Endodermal cell (in vitro differentiated cells): ENCODE results near the gene TMEM41B. TPM values are rescaled to one million over a fixed set of nuclear protein-coding genes. Genes with fewer than 3 reads are reported as not detected.
"Not testable (repeated sequence)": the region's sequence is repeated elsewhere in the genome, so short reads cannot be mapped to it uniquely, and the experiment has no call there.

Source experiments
- DNase-seq: peaks from one replicate; pipeline ENCODE4 v3.0.0-alpha.2; 2017
- H3K27ac ChIP-seq: 2 replicates; pipeline ENCODE4 v1.5.1; 2013; ENCODE audit warnings: mild to moderate bottlenecking, low read depth, low read length, moderate library complexity
- H3K27me3 ChIP-seq: 2 replicates; pipeline ENCODE4 v1.6.1; 2013; ENCODE audit warnings: mild to moderate bottlenecking, low read length, moderate library complexity; ENCODE audit not compliant: insufficient read depth, control insufficient read depth, poor library complexity, severe bottlenecking
- H3K36me3 ChIP-seq: 2 replicates; pipeline ENCODE4 v1.7.0; 2013; ENCODE audit warnings: mild to moderate bottlenecking, low read length, moderate library complexity; ENCODE audit not compliant: control insufficient read depth, insufficient read depth
- H3K4me1 ChIP-seq: one replicate; pipeline ENCODE4 v1.7.0; 2013; ENCODE audit warnings: low read length; ENCODE audit not compliant: control insufficient read depth, insufficient read depth
- H3K4me3 ChIP-seq: 2 replicates; pipeline ENCODE4 v1.5.1; 2013; ENCODE audit warnings: mild to moderate bottlenecking, low read length, moderate library complexity
- H3K9ac ChIP-seq: 2 replicates; pipeline ENCODE4 v1.6.1; 2013; ENCODE audit warnings: mild to moderate bottlenecking, low read length, moderate library complexity; ENCODE audit not compliant: poor library complexity, severe bottlenecking; ENCODE audit errors: extremely low read depth
- H3K9me3 ChIP-seq: 2 replicates; pipeline ENCODE4 v1.6.1; 2013; ENCODE audit warnings: mild to moderate bottlenecking, low read length, moderate library complexity; ENCODE audit not compliant: control insufficient read depth
- H3K27ac Mint-ChIP-seq: 2 replicates; pipeline ENCODE4 v1.8.0; 2020; ENCODE audit warnings: mixed read lengths
- H3K27me3 Mint-ChIP-seq: 2 replicates; pipeline ENCODE4 v1.8.0; 2021; ENCODE audit warnings: mild to moderate bottlenecking, mixed read lengths; ENCODE audit not compliant: insufficient read depth
- H3K36me3 Mint-ChIP-seq: 2 replicates; pipeline ENCODE4 v1.8.0; 2020; ENCODE audit warnings: low read depth, mixed read lengths
- H3K4me1 Mint-ChIP-seq: 2 replicates; pipeline ENCODE4 v1.8.0; 2020; ENCODE audit warnings: mixed read lengths
- H3K4me3 Mint-ChIP-seq: 2 replicates; pipeline ENCODE4 v1.8.0; 2020; ENCODE audit warnings: mild to moderate bottlenecking, moderate library complexity, mixed read lengths
- H3K9me3 Mint-ChIP-seq: 2 replicates; pipeline ENCODE4 v1.8.0; 2020; ENCODE audit warnings: mild to moderate bottlenecking, mixed read lengths
- WGBS, 2 experiments: methylation state at CpG; one replicate each; pipeline versions ENCODE4 v1.1.5 to v1.1.7; 2013; ENCODE audit warnings: missing lambda C conversion rate in 2 of 2, mixed read lengths in 1 of 2; ENCODE audit not compliant: insufficient coverage in 1 of 2, insufficient read length in 1 of 2; 5-methylcytosine and 5-hydroxymethylcytosine counted together
- total RNA-seq, 2 donors: library from RNA; stranded (reverse); fragmentation: NEBNext Ultra II Directional in 1 of 2; extraction: Animal tissue kit (Norgen Biotek cat#: 25700) in 1 of 2; gene quantifications; 2 replicates in 1 of 2; 3 replicates in 1 of 2; pipeline ENCODE4 v1.2.1, GENCODE V29; 2021
- TF ChIP-seq, protein P1 (sequence below): fragments of 200-600 bp; sonication (generic); conservative IDR thresholded peaks from 2 replicates; pipeline ENCODE4 v1.5.0; 2021; ENCODE audit warnings: antibody characterized with exemption, mild to moderate bottlenecking

Gene TMEM41B
- total RNA-seq, 2 donors from 2014 or later: 67.8 to 68.0 TPM

DNA sequence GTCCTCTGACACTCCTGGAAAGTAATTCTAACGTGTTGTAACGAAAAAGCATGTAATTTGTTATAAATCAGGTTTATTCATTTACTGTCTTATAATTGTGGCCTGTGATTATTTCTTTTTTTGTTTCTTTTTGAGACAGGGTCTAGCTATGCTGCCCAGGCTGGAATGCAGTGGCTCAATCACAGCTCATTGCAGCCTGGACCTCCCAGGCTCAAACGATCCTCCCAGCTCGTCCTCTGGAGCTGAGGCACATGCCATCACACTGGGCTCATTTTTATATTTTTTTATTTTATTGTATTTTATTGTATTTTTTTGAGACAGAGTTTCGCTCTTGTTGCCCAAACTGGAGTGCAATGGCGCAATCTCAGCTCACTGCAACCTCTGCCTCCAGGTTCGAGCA is 65.1 kb downstream of the TMEM41B start:
- Histone ChIP-seq H3K4me1 (no peaks in the 10 kb centered on the region), H3K27me3 (no peaks in the 10 kb centered on the region), H3K36me3 (peaks cover 4% of the 10 kb centered on the region), H3K9me3 (no peaks in the 10 kb centered on the region), H3K4me3 (no peak overlapping the region), H3K27ac (no peak overlapping the region), H3K9ac (no peak overlapping the region)
- Mint-ChIP-seq H3K9me3 (no peaks in the 10 kb centered on the region), H3K4me1 (peaks cover 26% of the 10 kb centered on the region), H3K36me3 (peaks cover 17% of the 10 kb centered on the region), H3K4me3 (no peak overlapping the region), H3K27me3 (no peaks in the 10 kb centered on the region), H3K27ac (no peak overlapping the region)
- TF ChIP-seq, protein P1, sequence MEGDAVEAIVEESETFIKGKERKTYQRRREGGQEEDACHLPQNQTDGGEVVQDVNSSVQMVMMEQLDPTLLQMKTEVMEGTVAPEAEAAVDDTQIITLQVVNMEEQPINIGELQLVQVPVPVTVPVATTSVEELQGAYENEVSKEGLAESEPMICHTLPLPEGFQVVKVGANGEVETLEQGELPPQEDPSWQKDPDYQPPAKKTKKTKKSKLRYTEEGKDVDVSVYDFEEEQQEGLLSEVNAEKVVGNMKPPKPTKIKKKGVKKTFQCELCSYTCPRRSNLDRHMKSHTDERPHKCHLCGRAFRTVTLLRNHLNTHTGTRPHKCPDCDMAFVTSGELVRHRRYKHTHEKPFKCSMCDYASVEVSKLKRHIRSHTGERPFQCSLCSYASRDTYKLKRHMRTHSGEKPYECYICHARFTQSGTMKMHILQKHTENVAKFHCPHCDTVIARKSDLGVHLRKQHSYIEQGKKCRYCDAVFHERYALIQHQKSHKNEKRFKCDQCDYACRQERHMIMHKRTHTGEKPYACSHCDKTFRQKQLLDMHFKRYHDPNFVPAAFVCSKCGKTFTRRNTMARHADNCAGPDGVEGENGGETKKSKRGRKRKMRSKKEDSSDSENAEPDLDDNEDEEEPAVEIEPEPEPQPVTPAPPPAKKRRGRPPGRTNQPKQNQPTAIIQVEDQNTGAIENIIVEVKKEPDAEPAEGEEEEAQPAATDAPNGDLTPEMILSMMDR: no peak
- no peak for DNase-seq
- 88 to 98% methylated on average over 5 to 7 of the region's 7 CpGs for WGBS, 2 experiments

DNA sequence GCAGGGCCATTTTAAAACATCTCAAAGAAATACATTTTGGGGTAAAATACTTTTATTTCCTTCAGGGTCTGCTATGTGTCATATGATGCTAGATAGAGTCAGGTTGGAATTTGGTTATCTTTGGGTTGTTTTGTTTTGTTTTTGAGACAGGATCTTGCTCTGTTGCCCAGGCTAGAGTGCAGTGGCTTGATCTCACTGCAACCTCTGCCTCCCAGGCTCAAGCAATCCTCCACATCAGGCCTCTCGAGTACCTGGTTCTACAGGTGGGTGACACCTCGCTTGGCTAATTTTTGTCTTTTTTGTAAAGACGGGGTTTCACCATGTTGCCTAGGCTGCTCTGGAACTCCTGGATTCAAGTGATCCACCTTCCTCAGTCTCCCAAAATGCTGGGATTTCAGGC is 66.5 kb downstream of the TMEM41B start:
- Histone ChIP-seq H3K4me1 (no peaks in the 10 kb centered on the region), H3K27me3 (no peaks in the 10 kb centered on the region), H3K4me3 (no peak overlapping the region), H3K9me3 (no peaks in the 10 kb centered on the region), H3K27ac (no peak overlapping the region), H3K36me3 (no peaks in the 10 kb centered on the region), H3K9ac (no peak overlapping the region)
- Mint-ChIP-seq H3K4me3 (no peak overlapping the region), H3K36me3 (peaks cover 19% of the 10 kb centered on the region), H3K27me3 (no peaks in the 10 kb centered on the region), H3K27ac (peak overlapping the region; percentile 72), H3K9me3 (no peaks in the 10 kb centered on the region), H3K4me1 (peaks cover 25% of the 10 kb centered on the region)
- 93 to 98% methylated on average over 3 of the region's 3 CpGs for WGBS, 2 experiments
- TF ChIP-seq, protein P1: no peak
- DNase-seq: no peak

DNA sequence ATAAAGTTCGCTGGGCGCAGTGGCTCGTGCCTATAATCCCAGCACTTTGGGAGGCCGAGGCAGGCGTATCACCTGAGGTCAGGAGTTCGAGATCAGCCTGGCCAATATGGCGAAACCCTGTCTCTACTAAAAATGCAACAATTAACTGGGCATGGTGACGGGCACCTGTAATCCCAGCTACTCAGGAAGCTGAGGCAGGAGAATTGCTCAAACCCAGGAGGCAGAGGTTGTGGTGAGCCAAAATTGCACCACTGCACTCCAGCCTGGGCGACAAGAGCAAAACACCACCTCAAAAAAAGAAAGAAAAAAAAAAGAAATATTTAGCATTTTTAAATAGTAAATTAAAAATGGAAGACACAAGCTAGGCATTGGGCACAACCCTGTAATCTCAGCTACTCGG is 78.2 kb downstream of the TMEM41B start:
- H3K9me3 Mint-ChIP-seq: peaks cover 19% of the 10 kb centered on the region
- WGBS, 2 experiments: 90 to 98% methylated on average over 9 of the region's 10 CpGs
- H3K27me3 Mint-ChIP-seq, H3K4me3 Mint-ChIP-seq, H3K27me3 ChIP-seq, H3K4me3 ChIP-seq, H3K27ac Mint-ChIP-seq, DNase-seq, H3K27ac ChIP-seq, H3K4me1 ChIP-seq, H3K9ac ChIP-seq: not testable (repeated sequence)
- Histone ChIP-seq H3K36me3 (peaks cover 21% of the 10 kb centered on the region), H3K9me3 (peaks cover 28% of the 10 kb centered on the region)
- peaks cover 40% of the 10 kb centered on the region for H3K36me3 Mint-ChIP-seq
- H3K4me1 Mint-ChIP-seq: peaks cover 19% of the 10 kb centered on the region

DNA sequence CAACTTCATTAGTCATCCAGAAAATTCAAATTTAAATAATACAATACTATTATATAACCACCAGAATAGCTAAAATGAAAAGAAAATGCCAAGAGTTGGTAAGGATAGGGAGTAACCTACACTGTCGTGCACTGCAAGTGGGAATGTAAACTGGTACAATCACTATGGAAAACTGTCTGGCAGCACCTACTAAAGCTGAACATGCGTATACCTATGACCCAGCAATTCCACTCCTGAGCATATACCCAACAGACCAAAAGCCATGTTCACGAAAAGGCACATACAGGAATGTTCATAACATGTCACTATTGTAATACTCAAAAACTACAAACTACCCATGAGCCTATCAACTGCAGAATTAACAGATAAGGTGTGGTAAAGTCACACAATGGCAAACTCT is 81.9 kb downstream of the TMEM41B start:
- Mint-ChIP-seq H3K27me3 (peaks cover 9% of the 10 kb centered on the region), H3K4me1 (peaks cover 41% of the 10 kb centered on the region), H3K27ac (no peak overlapping the region), H3K9me3 (peaks cover 19% of the 10 kb centered on the region), H3K36me3 (peaks cover 27% of the 10 kb centered on the region), H3K4me3 (no peak overlapping the region)
- peaks cover 28% of the 10 kb centered on the region for H3K9me3 ChIP-seq
- no peak overlapping the region for H3K4me3 ChIP-seq
- 81 to 89% methylated on average over 2 to 3 of the region's 3 CpGs for WGBS, 2 experiments
- H3K4me1 ChIP-seq: peaks cover 9% of the 10 kb centered on the region
- no peak overlapping the region for H3K27ac ChIP-seq
- no peaks in the 10 kb centered on the region for H3K27me3 ChIP-seq
- H3K36me3 ChIP-seq: peaks cover 14% of the 10 kb centered on the region
- H3K9ac ChIP-seq: no peak overlapping the region
- TF ChIP-seq, protein P1: no peak
- DNase-seq: no peak
